ENCODE results near the gene TKFC.

GRCh38 chr11:61359516-61359915, 26.5 kb downstream of the TKFC start:
- TF ChIP-seq CTCF (IDR thresholded peaks at IDR 0.05; ENCODE audit: low read depth, low read length) (no peak), EZH2phosphoT487 (IDR thresholded peaks at IDR 0.05; ENCODE audit: low read depth) (no peak)
